Transverse colon (tissue), 4 donors: Measurements from ENCODE around the gene PLA2G4F.

Experiments
- CTCF ChIP-seq, 5 experiments: fragments of 200-600 bp in 3 of 5; fragments of 450-650 bp in 2 of 5; sonication (generic) in 3 of 5; IDR thresholded peaks; 1 replicate in 2 of 5; 2 replicates in 3 of 5; pipeline ENCODE4 v1.5.1; 2016 to 2017; ENCODE audit warnings: antibody characterized with exemption in 5 of 5, inconsistent platforms in 3 of 5, mild to moderate bottlenecking in 2 of 5, moderate library complexity in 1 of 5
- POLR2A ChIP-seq: fragments of 450-650 bp; IDR thresholded peaks from one replicate; pipeline ENCODE4 v1.6.1; 2016; ENCODE audit warnings: antibody characterized with exemption, mild to moderate bottlenecking, moderate library complexity
- POLR2AphosphoS5 ChIP-seq, 3 donors: sonication (generic); formaldehyde crosslinking; IDR thresholded peaks; one replicate each; pipeline ENCODE4 v1.6.1; 2016; ENCODE audit warnings: antibody characterized with exemption in 3 of 3

- TF ChIP-seq CTCF (IDR thresholded peaks at IDR 0.05) (no peak), POLR2AphosphoS5 (IDR thresholded peaks at IDR 0.05) (no peak), POLR2A (no peak)
These were observed 21.6 kb upstream of the PLA2G4F start for GRCh38 chr15:42178056-42178455.
